ENCODE data around the gene HNRNPL. TPM values are rescaled to one million over a fixed set of nuclear protein-coding genes. Genes with fewer than 3 reads are reported as not detected.

Gene HNRNPL
- total and polyA plus RNA-seq, 2 of the 8 experiments (the other 6 are each of a cell fraction or from before 2014, with no cell fraction given), result 404 to 779 TPM

DNA sequence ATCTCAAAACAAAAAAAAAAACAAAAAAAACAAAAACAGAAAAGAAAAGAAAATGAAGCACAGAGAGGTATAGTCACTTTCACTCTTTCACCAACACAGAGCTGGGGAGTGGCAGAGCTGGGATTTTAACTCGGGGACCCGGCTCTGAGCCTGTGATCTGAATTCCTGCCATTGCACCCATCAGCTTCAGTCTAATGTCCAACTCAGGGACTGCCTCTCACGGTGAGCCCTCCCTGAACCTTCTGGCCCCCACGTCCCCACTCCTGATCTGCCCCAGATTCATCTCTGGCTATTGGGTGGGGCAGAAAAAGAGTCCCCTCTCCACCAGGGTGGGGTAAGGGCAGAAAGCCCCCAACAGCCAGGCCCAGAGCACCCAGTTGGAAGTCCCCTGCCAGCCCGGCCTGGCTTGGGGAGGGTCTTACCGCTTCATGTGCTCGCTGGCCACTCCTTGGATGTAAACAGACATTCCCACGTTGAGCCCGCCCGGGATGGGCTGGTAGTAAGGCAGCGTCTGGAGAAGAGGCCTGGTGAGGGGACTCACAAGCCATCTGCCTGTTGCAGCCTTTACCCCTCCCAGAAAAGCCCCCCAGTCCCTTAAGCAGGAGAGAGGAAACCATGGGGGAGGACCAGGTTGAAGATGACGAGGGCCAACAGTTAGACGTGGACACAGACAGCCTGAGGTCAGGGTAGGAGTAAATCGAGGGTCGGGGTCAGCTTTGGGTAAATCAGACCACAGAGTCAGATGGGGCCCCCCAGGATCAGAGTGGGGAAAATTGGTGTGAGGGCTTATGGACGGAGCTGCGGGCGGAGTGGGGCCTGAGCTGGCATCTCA, 37.6 kb downstream of the HNRNPL start:
- ChIA-PET POLR2A (ENCODE audit: partially characterized antibody) (interaction anchor here (0.7 to 1.3 kb wide), 4 partner anchors 8 to 29 kb away, joined by 3 to 6 read pairs (median 4); no protein-coding TSS in a partner anchor), CTCF (ENCODE audit: partially characterized antibody) (interaction anchor here (1.2 kb wide), 1 partner anchor 34 kb away, joined by 3 read pairs; no protein-coding TSS in a partner anchor)
- Histone ChIP-seq H3K4ac (replicated peaks; ENCODE audit: insufficient read length, low read depth, low read length) (no peak overlapping the region), H2AFZ (ENCODE audit: low read length) (no peak overlapping the region), H3K27ac (ENCODE audit: low read depth, low read length) (no peak overlapping the region), H2AK5ac (ENCODE audit: low read depth, low read length) (no peak overlapping the region), H4K20me1 (replicated peaks in 1 of 2; ENCODE audit: control insufficient read depth in 1 of 2, insufficient read depth in 2 of 2, low read length in 2 of 2) (peaks cover under 1 to 2% of the 10 kb centered on the region in 2 experiments), H3K9ac (replicated peaks in 1 of 4; ENCODE audit: extremely low read depth in 1 of 4, low read depth in 3 of 4, low read length in 3 of 4) (no peak overlapping the region), H3K23ac (ENCODE audit: insufficient read length) (no peak overlapping the region), H4K91ac (replicated peaks; ENCODE audit: insufficient read length, low read length) (no peak overlapping the region), H2BK5ac (ENCODE audit: low read depth, low read length) (no peak overlapping the region), H3K79me2 (ENCODE audit: control insufficient read depth in 1 of 2, insufficient read depth in 2 of 2, low read length in 2 of 2) (no peaks in the 10 kb centered on the region), H2BK120ac (replicated peaks; ENCODE audit: low read depth, low read length) (no peak overlapping the region), H3K56ac (replicated peaks; ENCODE audit: insufficient read length, low read depth, low read length) (no peak overlapping the region), H3K9me3 (ENCODE audit: insufficient read depth in 2 of 2, low read depth in 1 of 2, low read length in 1 of 2) (no peaks in the 10 kb centered on the region), H3K4me3 (ENCODE audit: extremely low read depth in 1 of 4, insufficient read depth in 2 of 4, low read depth in 3 of 4, low read length in 4 of 4) (no peak overlapping the region), H3K4me1 (replicated peaks in 1 of 4; ENCODE audit: control insufficient read depth in 3 of 4, insufficient read depth in 4 of 4, low read length in 3 of 4) (no peaks in the 10 kb centered on the region), H3K79me1 (ENCODE audit: low read depth, low read length) (no peaks in the 10 kb centered on the region), H4K5ac (ENCODE audit: insufficient read length, low read depth, low read length) (no peak overlapping the region), H3K36me3 (ENCODE audit: control insufficient read depth in 2 of 4, insufficient read depth in 4 of 4, low read length in 3 of 4) (peaks cover 0 to 17% (median 9%) of the 10 kb centered on the region in 4 experiments; a peak in 5 of 8 replicates), H2BK20ac (ENCODE audit: low read length) (no peak overlapping the region), H3K18ac (ENCODE audit: extremely low read depth, low read length) (no peak overlapping the region), H3K4me2 (ENCODE audit: insufficient read depth in 1 of 2, low read depth in 2 of 2, low read length in 2 of 2) (no peak overlapping the region), H2BK15ac (ENCODE audit: low read length) (no peak overlapping the region), H3K23me2 (ENCODE audit: low read depth, low read length) (no peaks in the 10 kb centered on the region), H4K8ac (ENCODE audit: extremely low read depth, insufficient read depth, low read length) (peak overlapping the region; percentile 80; the same call in 1 of the 2 replicates), H3K27me3 (replicated peaks in 1 of 4; ENCODE audit: control insufficient read depth in 3 of 4, extremely low read depth in 1 of 4, insufficient read depth in 3 of 4, low read length in 3 of 4) (no peaks in the 10 kb centered on the region), H3K14ac (ENCODE audit: insufficient read length) (no peak overlapping the region), H2BK12ac (ENCODE audit: low read depth, low read length) (no peak overlapping the region)
- FAIRE-seq (no peak), DNase-seq (ENCODE audit: low read depth in 1 of 2, low spot score in 2 of 2) (no peak)
- WGBS, 2 experiments (ENCODE audit: extremely low coverage in 1 of 2, insufficient coverage in 1 of 2, insufficient read length in 1 of 2, insufficient replicate concordance in 2 of 2, low coverage in 1 of 2, low lambda C conversion rate in 2 of 2, missing lambda C conversion rate in 1 of 2), result 92% methylated on average over 18 of the region's 18 CpGs; no CpG with 5 or more reads in 1 of the 2 experiments
- no peak for TF ChIP-seq SUZ12 (IDR thresholded peaks at IDR 0.05; ENCODE audit: low read length)
- no peak for TF ChIP-seq CBX8 (IDR thresholded peaks at IDR 0.05; ENCODE audit: borderline replicate concordance, low read depth, low read length)
- no peak for TF ChIP-seq RFX5 (IDR thresholded peaks at IDR 0.05; ENCODE audit: borderline replicate concordance, low read depth, low read length)
- TF ChIP-seq SP2 (IDR thresholded peaks at IDR 0.05; ENCODE audit: low read length), result no peak
- no peak for TF ChIP-seq GABPA (IDR thresholded peaks at IDR 0.05; ENCODE audit: borderline replicate concordance, insufficient read depth, low read length)
- no peak for TF ChIP-seq EZH2 (IDR thresholded peaks at IDR 0.05; ENCODE audit: low read depth, low read length, severe bottlenecking)
- no peak for TF ChIP-seq KDM5A (IDR thresholded peaks at IDR 0.05; ENCODE audit: low read length)
- no peak for TF ChIP-seq ASH2L (IDR thresholded peaks at IDR 0.05; ENCODE audit: low read length)
- no peak for TF ChIP-seq PHF8 (conservative IDR thresholded peaks at IDR 0.05; ENCODE audit: low read depth, low read length)
- no peak for TF ChIP-seq POLR2AphosphoS5 (IDR thresholded peaks at IDR 0.05; ENCODE audit: low read depth, low read length)
- no peak for TF ChIP-seq SIN3A (conservative IDR thresholded peaks at IDR 0.05 in 1 of 2, IDR thresholded peaks at IDR 0.05 in 1 of 2; ENCODE audit: low read depth in 1 of 2, low read length in 2 of 2)

All from H1 (cell line).